Measurements from ENCODE around the gene HECTD1.
"Not testable (repeated sequence)": the region's sequence is repeated elsewhere in the genome, so short reads cannot be mapped to it uniquely, and the experiment has no call there.

Gene HECTD1

GRCh38 chr14:31196839-31197492, 10.6 kb downstream of the HECTD1 start:
- H2AFZ ChIP-seq (ENCODE audit: low read depth, low read length), result no peak overlapping the region

GRCh38 chr14:31194661-31195060, 12.9 kb downstream of the HECTD1 start:
- H2AK5ac ChIP-seq (ENCODE audit: low read length, severe bottlenecking), result no peak overlapping the region
- H2AFZ ChIP-seq (ENCODE audit: low read depth, low read length), result no peak overlapping the region
- H3K27ac ChIP-seq (ENCODE audit: low read length, poor library complexity, severe bottlenecking), result peak overlapping the region; percentile 83
- DNase-seq, result no peak
- H4K91ac ChIP-seq (ENCODE audit: low read length), result no peak overlapping the region
- no peaks in the 10 kb centered on the region for H3K9me3 ChIP-seq (ENCODE audit: control insufficient read depth, low read length)
- no peak overlapping the region for H2BK5ac ChIP-seq (ENCODE audit: low read depth, low read length, poor library complexity, severe bottlenecking)
- H3K4me1 ChIP-seq (ENCODE audit: control insufficient read depth, insufficient read depth, low read depth, low read length), result peaks cover 9% of the 10 kb centered on the region
- peak overlapping the region; percentile 51 for H3K9ac ChIP-seq (ENCODE audit: low read length)
- no peak overlapping the region for H3K18ac ChIP-seq (ENCODE audit: low read depth in 1 of 2, low read length in 2 of 2)
- H2BK120ac ChIP-seq (ENCODE audit: low read depth, low read length), result no peak overlapping the region
- H3K4me2 ChIP-seq (ENCODE audit: low read length, poor library complexity, severe bottlenecking), result no peak overlapping the region
- H3K4ac ChIP-seq (ENCODE audit: low read depth in 1 of 2, low read length in 2 of 2), result no peak overlapping the region
- H3K14ac ChIP-seq (ENCODE audit: low read length in 2 of 2), result no peak overlapping the region
- H3K4me3 ChIP-seq (ENCODE audit: insufficient read depth in 1 of 2, low read depth in 1 of 2, low read length in 2 of 2), result no peak overlapping the region
- H3K23ac ChIP-seq (ENCODE audit: low read length in 2 of 2), result no peak overlapping the region
- H3K27me3 ChIP-seq (ENCODE audit: control insufficient read depth in 1 of 2, insufficient read depth in 1 of 2, low read length in 2 of 2), result no peaks in the 10 kb centered on the region
- no peak overlapping the region for H2BK12ac ChIP-seq (ENCODE audit: low read length in 2 of 2)
- H3K79me1 ChIP-seq (replicated peaks; ENCODE audit: low read length, poor library complexity, severe bottlenecking), result peaks cover 12% of the 10 kb centered on the region
- H2BK15ac ChIP-seq (ENCODE audit: low read depth, poor library complexity, severe bottlenecking), result no peak overlapping the region
- H3K36me3 ChIP-seq (ENCODE audit: control insufficient read depth in 1 of 2, insufficient read depth in 2 of 2, low read depth in 1 of 2, low read length in 2 of 2), result peaks cover 9 to 44% of the 10 kb centered on the region in 2 experiments
- H4K8ac ChIP-seq (ENCODE audit: low read length), result no peak overlapping the region

More at GRCh38 chr14:31196839-31197492, 10.6 kb downstream of the HECTD1 start:
- no peak overlapping the region for H3K4me2 ChIP-seq (ENCODE audit: low read length, poor library complexity, severe bottlenecking)
- H2BK15ac ChIP-seq (ENCODE audit: low read depth, poor library complexity, severe bottlenecking), result no peak overlapping the region
- H2AK5ac ChIP-seq (ENCODE audit: low read length, severe bottlenecking), result no peak overlapping the region
- H4K8ac ChIP-seq (ENCODE audit: low read length), result no peak overlapping the region
- DNase-seq, result no peak
- H2BK5ac ChIP-seq (ENCODE audit: low read depth, low read length, poor library complexity, severe bottlenecking), result no peak overlapping the region
- H3K27ac ChIP-seq (ENCODE audit: low read length, poor library complexity, severe bottlenecking), result no peak overlapping the region
- no peak overlapping the region for H3K9ac ChIP-seq (ENCODE audit: low read length)
- no peak overlapping the region for H2BK12ac ChIP-seq (ENCODE audit: low read length in 2 of 2)
- H4K91ac ChIP-seq (ENCODE audit: low read length), result no peak overlapping the region
- peaks cover 3 to 59% of the 10 kb centered on the region in 2 experiments for H3K36me3 ChIP-seq (ENCODE audit: control insufficient read depth in 1 of 2, insufficient read depth in 2 of 2, low read depth in 1 of 2, low read length in 2 of 2)
- peaks cover under 1% of the 10 kb centered on the region for H3K79me1 ChIP-seq (replicated peaks; ENCODE audit: low read length, poor library complexity, severe bottlenecking)
- H3K4me3 ChIP-seq (ENCODE audit: insufficient read depth in 1 of 2, low read depth in 1 of 2, low read length in 2 of 2), result no peak overlapping the region
- no peak overlapping the region for H3K4ac ChIP-seq (ENCODE audit: low read depth in 1 of 2, low read length in 2 of 2)
- 98% methylated on average over 8 of the region's 8 CpGs for WGBS
- no peak overlapping the region for H2BK120ac ChIP-seq (ENCODE audit: low read depth, low read length)
- H3K18ac ChIP-seq (ENCODE audit: low read depth in 1 of 2, low read length in 2 of 2), result no peak overlapping the region
- H3K23ac ChIP-seq (ENCODE audit: low read length in 2 of 2), result no peak overlapping the region
- H3K4me1 ChIP-seq (ENCODE audit: control insufficient read depth, insufficient read depth, low read depth, low read length), result peaks cover 8% of the 10 kb centered on the region
- H3K14ac ChIP-seq (ENCODE audit: low read length in 2 of 2), result no peak overlapping the region
- H3K27me3 ChIP-seq (ENCODE audit: control insufficient read depth in 1 of 2, insufficient read depth in 1 of 2, low read length in 2 of 2), result no peaks in the 10 kb centered on the region
- H3K9me3 ChIP-seq (ENCODE audit: control insufficient read depth, low read length), result no peaks in the 10 kb centered on the region

GRCh38 chr14:31194095-31194494, 13.5 kb downstream of the HECTD1 start:
- Histone ChIP-seq H3K14ac (ENCODE audit: low read length in 2 of 2) (no peak overlapping the region), H4K8ac (ENCODE audit: low read length) (no peak overlapping the region), H3K36me3 (ENCODE audit: control insufficient read depth in 1 of 2, insufficient read depth in 2 of 2, low read depth in 1 of 2, low read length in 2 of 2) (peaks cover 12 to 44% of the 10 kb centered on the region in 2 experiments), H3K23ac (ENCODE audit: low read length in 2 of 2) (no peak overlapping the region), H3K27ac (ENCODE audit: low read length, poor library complexity, severe bottlenecking) (no peak overlapping the region), H2AFZ (ENCODE audit: low read depth, low read length) (no peak overlapping the region), H3K4me3 (ENCODE audit: insufficient read depth in 1 of 2, low read depth in 1 of 2, low read length in 2 of 2) (no peak overlapping the region), H2BK5ac (ENCODE audit: low read depth, low read length, poor library complexity, severe bottlenecking) (no peak overlapping the region), H3K79me1 (replicated peaks; ENCODE audit: low read length, poor library complexity, severe bottlenecking) (peaks cover 12% of the 10 kb centered on the region), H2BK120ac (ENCODE audit: low read depth, low read length) (no peak overlapping the region), H3K18ac (ENCODE audit: low read depth in 1 of 2, low read length in 2 of 2) (no peak overlapping the region), H3K27me3 (ENCODE audit: control insufficient read depth in 1 of 2, insufficient read depth in 1 of 2, low read length in 2 of 2) (no peaks in the 10 kb centered on the region), H3K4me1 (ENCODE audit: control insufficient read depth, insufficient read depth, low read depth, low read length) (peaks cover 9% of the 10 kb centered on the region), H4K91ac (ENCODE audit: low read length) (no peak overlapping the region), H3K4me2 (ENCODE audit: low read length, poor library complexity, severe bottlenecking) (no peak overlapping the region), H3K4ac (ENCODE audit: low read depth in 1 of 2, low read length in 2 of 2) (no peak overlapping the region), H2AK5ac (ENCODE audit: low read length, severe bottlenecking) (no peak overlapping the region), H3K9me3 (ENCODE audit: control insufficient read depth, low read length) (no peaks in the 10 kb centered on the region), H3K9ac (ENCODE audit: low read length) (no peak overlapping the region), H2BK12ac (ENCODE audit: low read length in 2 of 2) (no peak overlapping the region), H2BK15ac (ENCODE audit: low read depth, poor library complexity, severe bottlenecking) (no peak overlapping the region)
- WGBS, result no CpG with 5 or more reads among the region's 3 CpGs
- DNase-seq, result peak; percentile 61

GRCh38 chr14:31192544-31192943, 15.0 kb downstream of the HECTD1 start:
- H3K27me3 ChIP-seq (ENCODE audit: control insufficient read depth in 1 of 2, insufficient read depth in 1 of 2, low read length in 2 of 2); DNase-seq; H2BK12ac ChIP-seq (ENCODE audit: low read length in 2 of 2); H3K9ac ChIP-seq (ENCODE audit: low read length); H3K4me3 ChIP-seq (ENCODE audit: insufficient read depth in 1 of 2, low read depth in 1 of 2, low read length in 2 of 2); H2BK15ac ChIP-seq (ENCODE audit: low read depth, poor library complexity, severe bottlenecking); H3K9me3 ChIP-seq (ENCODE audit: control insufficient read depth, low read length); H3K27ac ChIP-seq (ENCODE audit: low read length, poor library complexity, severe bottlenecking); H4K8ac ChIP-seq (ENCODE audit: low read length); H3K4me1 ChIP-seq (ENCODE audit: control insufficient read depth, insufficient read depth, low read depth, low read length); H3K4me2 ChIP-seq (ENCODE audit: low read length, poor library complexity, severe bottlenecking); H3K18ac ChIP-seq (ENCODE audit: low read depth in 1 of 2, low read length in 2 of 2); H2BK120ac ChIP-seq (ENCODE audit: low read depth, low read length); H2AK5ac ChIP-seq (ENCODE audit: low read length, severe bottlenecking); H2BK5ac ChIP-seq (ENCODE audit: low read depth, low read length, poor library complexity, severe bottlenecking); H3K23ac ChIP-seq (ENCODE audit: low read length in 2 of 2); H2AFZ ChIP-seq (ENCODE audit: low read depth, low read length); H4K91ac ChIP-seq (ENCODE audit: low read length); H3K14ac ChIP-seq (ENCODE audit: low read length in 2 of 2); H3K4ac ChIP-seq (ENCODE audit: low read depth in 1 of 2, low read length in 2 of 2): not testable (repeated sequence)
- 94% methylated on average over 8 of the region's 8 CpGs for WGBS
- Histone ChIP-seq H3K36me3 (ENCODE audit: control insufficient read depth in 1 of 2, insufficient read depth in 2 of 2, low read depth in 1 of 2, low read length in 2 of 2) (peaks cover 9 to 37% of the 10 kb centered on the region in 2 experiments), H3K79me1 (replicated peaks; ENCODE audit: low read length, poor library complexity, severe bottlenecking) (peaks cover 14% of the 10 kb centered on the region)

Measured in mesenchymal stem cell (in vitro differentiated cells and primary cell).